SK-N-SH (cell line): ENCODE data around the gene SPINK4. TPM values are rescaled to one million over a fixed set of nuclear protein-coding genes. Genes with fewer than 3 reads are reported as not detected.

Experiments
- CTCF ChIA-PET: fragments of 300-600, 350-600 bp; formaldehyde crosslinking; extraction: SDS; loops from one replicate; lab custom pipeline; 2021; lab: Yijun Ruan, JAX
- POLR2A ChIA-PET: fragments of 350-600 bp; sonication (Branson Sonifier 250); formaldehyde crosslinking; extraction: SDS; loops from one replicate; lab custom pipeline; 2020; ENCODE audit warnings: antibody characterized with exemption, inconsistent platforms; lab: Yijun Ruan, JAX
- DNase-seq: peaks from one replicate; pipeline ENCODE4 v3.0.0; 2012
- H2AFZ ChIP-seq: fragments of 200-600 bp; sonication (generic); 2 replicates; pipeline ENCODE4 v1.8.1; 2016; ENCODE audit warnings: antibody characterized with exemption, mild to moderate bottlenecking, low read depth
- H3F3A ChIP-seq: fragments of 200-600 bp; sonication (generic); replicated peaks from 2 replicates; pipeline ENCODE3; 2016; ENCODE audit warnings: antibody characterized with exemption, mild to moderate bottlenecking; ENCODE audit not compliant: insufficient read depth
- H3K27ac ChIP-seq, 2 experiments: fragments of 200-500 bp in 1 of 2; fragments of 200-600 bp in 1 of 2; sonication (Bioruptor generic) in 1 of 2; sonication (generic), shearing (Covaris generic) in 1 of 2; 2 replicates each; pipeline versions ENCODE4 v1.5.1 to v1.6.1; 2014 to 2016; ENCODE audit warnings: low read depth in 2 of 2, inconsistent platforms in 1 of 2, low read length in 1 of 2, mild to moderate bottlenecking in 1 of 2, mixed read lengths in 1 of 2
- H3K27me3 ChIP-seq: fragments of 200-600 bp; sonication (generic), shearing (Covaris generic); 2 replicates; pipeline ENCODE4 v1.6.1; 2016; ENCODE audit warnings: mixed run types; ENCODE audit not compliant: insufficient read depth
- H3K36me3 ChIP-seq, 2 experiments: fragments of 200-500 bp in 1 of 2; fragments of 200-600 bp in 1 of 2; sonication (Bioruptor generic) in 1 of 2; sonication (generic) in 1 of 2; replicated peaks in 1 of 2; 2 replicates each; pipeline versions ENCODE3 to v1.5.1; 2014 to 2016; ENCODE audit warnings: low read length in 1 of 2, mild to moderate bottlenecking in 1 of 2; ENCODE audit not compliant: insufficient read depth in 2 of 2, control insufficient read depth in 1 of 2
- H3K4me1 ChIP-seq, 2 experiments: fragments of 200-500 bp in 1 of 2; fragments of 200-600 bp in 1 of 2; sonication (Bioruptor generic) in 1 of 2; sonication (generic), shearing (Covaris generic) in 1 of 2; 2 replicates each; pipeline versions ENCODE4 v1.5.1 to v1.6.1; 2014 to 2016; ENCODE audit warnings: low read depth in 1 of 2, low read length in 1 of 2, mixed run types in 1 of 2; ENCODE audit not compliant: insufficient read depth in 2 of 2, control insufficient read depth in 1 of 2
- H3K4me2 ChIP-seq: fragments of 200-600 bp; sonication (generic), shearing (Covaris generic); 2 replicates; pipeline ENCODE4 v1.6.1; 2017; ENCODE audit warnings: mixed run types
- H3K4me3 ChIP-seq, 2 experiments: fragments of 200-500 bp in 1 of 2; fragments of 200-600 bp in 1 of 2; sonication (Bioruptor generic) in 1 of 2; sonication (generic), shearing (Covaris generic) in 1 of 2; 2 replicates each; pipeline versions ENCODE4 v1.5.1 to v1.8.1; 2014 to 2016; ENCODE audit warnings: low read depth in 2 of 2, inconsistent platforms in 1 of 2, low read length in 1 of 2, mild to moderate bottlenecking in 1 of 2, mixed read lengths in 1 of 2, moderate library complexity in 1 of 2
- H3K79me2 ChIP-seq: fragments of 200-600 bp; sonication (generic); 2 replicates; pipeline ENCODE4 v1.8.1; 2017; ENCODE audit warnings: mild to moderate bottlenecking; ENCODE audit not compliant: insufficient read depth
- H3K9ac ChIP-seq: fragments of 200-600 bp; sonication (generic); 2 replicates; pipeline ENCODE4 v1.6.1; 2017; ENCODE audit warnings: mixed run types
- H3K9me2 ChIP-seq: fragments of 200-600 bp; sonication (generic); 2 replicates; pipeline ENCODE4 v1.6.1; 2017; ENCODE audit warnings: mixed run types
- H3K9me3 ChIP-seq: fragments of 200-600 bp; sonication (generic); 2 replicates; pipeline ENCODE4 v1.6.1; 2017; ENCODE audit warnings: mixed run types, mild to moderate bottlenecking, moderate library complexity
- H4K20me1 ChIP-seq: fragments of 200-600 bp; sonication (generic); 2 replicates; pipeline ENCODE4 v1.6.1; 2017; ENCODE audit warnings: mild to moderate bottlenecking, mixed run types; ENCODE audit not compliant: insufficient read depth
- CHD2 ChIP-seq: fragments of 150-350 bp; IDR thresholded peaks from 2 replicates; pipeline ENCODE4 v1.6.1; 2018; ENCODE audit warnings: low read length; ENCODE audit not compliant: partially characterized antibody
- EP300 ChIP-seq, 2 experiments: IDR thresholded peaks; 2 replicates each; pipeline versions ENCODE4 v1.4.0 to v1.6.1; 2012; ENCODE audit warnings: borderline replicate concordance in 1 of 2, low read depth in 1 of 2, low read length in 1 of 2
- FOXJ3 ChIP-seq: sonication (generic); formaldehyde crosslinking; IDR thresholded peaks from 2 replicates; pipeline ENCODE4 v1.5.1; 2020; ENCODE audit warnings: mild to moderate bottlenecking, missing genetic modification reagents
- FOXM1 ChIP-seq: IDR thresholded peaks from 2 replicates; pipeline ENCODE4 v1.4.0; 2012; ENCODE audit warnings: low read depth, mild to moderate bottlenecking
- JUND ChIP-seq: IDR thresholded peaks from 2 replicates; pipeline ENCODE4 v1.4.0; 2012
- MXI1 ChIP-seq: IDR thresholded peaks from 2 replicates; pipeline ENCODE4 v1.6.1; 2012; ENCODE audit warnings: mild to moderate bottlenecking, low read depth, low read length, improper control_type of control experiment
- POLR2AphosphoS5 ChIP-seq: IDR thresholded peaks from 2 replicates; pipeline ENCODE4 v1.6.1; 2012; ENCODE audit warnings: low read depth, low read length
- RAD21 ChIP-seq: IDR thresholded peaks from 2 replicates; pipeline ENCODE4 v1.6.1; 2012; ENCODE audit warnings: mild to moderate bottlenecking, low read length
- RCOR1 ChIP-seq: fragments of 150-350 bp; IDR thresholded peaks from 2 replicates; pipeline ENCODE4 v1.6.1; 2017; ENCODE audit warnings: antibody characterized with exemption, low read length
- SIN3A ChIP-seq: IDR thresholded peaks from 2 replicates; pipeline ENCODE4 v1.6.1; 2012; ENCODE audit warnings: low read depth, mild to moderate bottlenecking, low read length, moderate library complexity, borderline replicate concordance
- TAF1 ChIP-seq: IDR thresholded peaks from 2 replicates; pipeline ENCODE4 v1.6.1; 2012; ENCODE audit warnings: low read depth, mild to moderate bottlenecking, low read length, moderate library complexity, borderline replicate concordance
- TEAD4 ChIP-seq: IDR thresholded peaks from 2 replicates; pipeline ENCODE4 v1.4.0; 2012; ENCODE audit warnings: mild to moderate bottlenecking, borderline replicate concordance; ENCODE audit not compliant: insufficient read depth
- YY1 ChIP-seq: IDR thresholded peaks from 2 replicates; pipeline ENCODE4 v1.4.0; 2012; ENCODE audit warnings: low read depth, mild to moderate bottlenecking
- WGBS: methylation state at CpG from one replicate; pipeline ENCODE4 v1.1.6; 2017; ENCODE audit warnings: low lambda C conversion rate; 5-methylcytosine and 5-hydroxymethylcytosine counted together
- polyA plus RNA-seq, 3 experiments: library from polyadenylated mRNA; depleted of rRNA; stranded (reverse); fragments of >200 nt; gene quantifications; 2 replicates each; pipeline ENCODE4 v1.2.3, GENCODE V29; 2012
- TF ChIP-seq, protein P1 (sequence below): IDR thresholded peaks from 2 replicates; pipeline ENCODE4; 2012
- TF ChIP-seq, protein P2 (sequence below): IDR thresholded peaks from 2 replicates; pipeline ENCODE4 v1.4.0; 2012; ENCODE audit warnings: low read depth, borderline replicate concordance
- TF ChIP-seq, protein P3 (sequence below): IDR thresholded peaks from 2 replicates; pipeline ENCODE4 v1.4.0; 2012; ENCODE audit warnings: low read depth, borderline replicate concordance
- TF ChIP-seq, protein P4 (sequence below): IDR thresholded peaks from 2 replicates; pipeline ENCODE4 v1.6.1; 2012; ENCODE audit warnings: mild to moderate bottlenecking, low read depth, low read length, moderate library complexity

The SPINK4 gene
- polyA plus RNA-seq, 1 of the 3 experiments (the other 2 are of a cell fraction), result not detected

DNA sequence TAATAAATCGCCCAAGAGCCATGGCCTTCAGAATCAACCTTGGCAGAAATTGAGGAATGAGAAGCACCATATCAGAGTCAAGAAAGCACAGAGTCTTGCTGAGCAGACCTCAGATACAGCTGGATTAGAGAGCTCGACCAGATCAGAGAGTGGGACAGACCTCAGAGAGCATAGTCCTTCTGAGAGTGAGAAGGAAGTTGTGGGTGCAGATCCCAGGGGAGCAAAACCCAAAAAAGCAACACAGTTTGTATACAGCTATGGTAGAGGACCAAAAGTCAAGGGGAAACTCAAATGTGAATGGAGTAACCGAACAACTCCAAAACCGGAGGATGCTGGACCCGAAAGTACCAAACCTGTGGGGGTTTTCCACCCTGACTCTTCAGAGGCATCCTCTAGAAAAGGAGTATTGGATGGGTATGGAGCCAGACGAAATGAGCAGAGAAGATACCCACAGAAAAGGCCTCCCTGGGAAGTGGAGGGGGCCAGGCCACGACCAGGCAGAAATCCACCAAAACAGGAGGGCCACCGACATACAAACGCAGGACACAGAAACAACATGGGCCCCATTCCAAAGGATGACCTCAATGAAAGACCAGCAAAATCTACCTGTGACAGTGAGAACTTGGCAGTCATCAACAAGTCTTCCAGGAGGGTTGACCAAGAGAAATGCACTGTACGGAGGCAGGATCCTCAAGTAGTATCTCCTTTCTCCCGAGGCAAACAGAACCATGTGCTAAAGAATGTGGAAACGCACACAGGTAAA lies 54.9 kb downstream of the SPINK4 start:
- Histone ChIP-seq H3K4me2 (no peak overlapping the region), H3K9me2 (no peaks in the 10 kb centered on the region), H3K4me1 (peaks cover 4 to 11% of the 10 kb centered on the region in 2 experiments; a peak in 3 of 4 replicates), H3K79me2 (peaks cover 95% of the 10 kb centered on the region), H3K27me3 (no peaks in the 10 kb centered on the region), H2AFZ (no peak overlapping the region), H3K36me3 (peaks cover 67 to 74% of the 10 kb centered on the region in 2 experiments), H4K20me1 (no peaks in the 10 kb centered on the region), H3K9me3 (no peaks in the 10 kb centered on the region), H3K27ac (no peak overlapping the region; a peak in 1 of 4 replicates), H3F3A (peaks cover 3% of the 10 kb centered on the region), H3K9ac (no peak overlapping the region), H3K4me3 (no peak overlapping the region)
- ChIA-PET CTCF (no interaction called here), POLR2A (no interaction called here)
- 90% methylated on average over 12 of the region's 12 CpGs for WGBS
- no peak for DNase-seq
- TF ChIP-seq, protein P1, sequence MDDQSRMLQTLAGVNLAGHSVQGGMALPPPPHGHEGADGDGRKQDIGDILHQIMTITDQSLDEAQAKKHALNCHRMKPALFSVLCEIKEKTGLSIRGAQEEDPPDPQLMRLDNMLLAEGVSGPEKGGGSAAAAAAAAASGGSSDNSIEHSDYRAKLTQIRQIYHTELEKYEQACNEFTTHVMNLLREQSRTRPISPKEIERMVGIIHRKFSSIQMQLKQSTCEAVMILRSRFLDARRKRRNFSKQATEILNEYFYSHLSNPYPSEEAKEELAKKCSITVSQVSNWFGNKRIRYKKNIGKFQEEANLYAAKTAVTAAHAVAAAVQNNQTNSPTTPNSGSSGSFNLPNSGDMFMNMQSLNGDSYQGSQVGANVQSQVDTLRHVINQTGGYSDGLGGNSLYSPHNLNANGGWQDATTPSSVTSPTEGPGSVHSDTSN, result no peak
- TF ChIP-seq MXI1 (no peak), EP300 (IDR thresholded peaks at IDR 0.05; ENCODE audit: borderline replicate concordance in 1 of 2, low read depth in 1 of 2, low read length in 1 of 2) (no peak), FOXM1 (no peak), JUND (no peak), RCOR1 (no peak), TEAD4 (no peak), YY1 (no peak), RAD21 (no peak), POLR2AphosphoS5 (no peak), FOXJ3 (CRISPR knock-in tag) (no peak), SIN3A (no peak), TAF1 (no peak), CHD2 (no peak)
- TF ChIP-seq, protein P2, sequence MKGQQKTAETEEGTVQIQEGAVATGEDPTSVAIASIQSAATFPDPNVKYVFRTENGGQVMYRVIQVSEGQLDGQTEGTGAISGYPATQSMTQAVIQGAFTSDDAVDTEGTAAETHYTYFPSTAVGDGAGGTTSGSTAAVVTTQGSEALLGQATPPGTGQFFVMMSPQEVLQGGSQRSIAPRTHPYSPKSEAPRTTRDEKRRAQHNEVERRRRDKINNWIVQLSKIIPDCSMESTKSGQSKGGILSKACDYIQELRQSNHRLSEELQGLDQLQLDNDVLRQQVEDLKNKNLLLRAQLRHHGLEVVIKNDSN, result no peak
- TF ChIP-seq, protein P3, sequence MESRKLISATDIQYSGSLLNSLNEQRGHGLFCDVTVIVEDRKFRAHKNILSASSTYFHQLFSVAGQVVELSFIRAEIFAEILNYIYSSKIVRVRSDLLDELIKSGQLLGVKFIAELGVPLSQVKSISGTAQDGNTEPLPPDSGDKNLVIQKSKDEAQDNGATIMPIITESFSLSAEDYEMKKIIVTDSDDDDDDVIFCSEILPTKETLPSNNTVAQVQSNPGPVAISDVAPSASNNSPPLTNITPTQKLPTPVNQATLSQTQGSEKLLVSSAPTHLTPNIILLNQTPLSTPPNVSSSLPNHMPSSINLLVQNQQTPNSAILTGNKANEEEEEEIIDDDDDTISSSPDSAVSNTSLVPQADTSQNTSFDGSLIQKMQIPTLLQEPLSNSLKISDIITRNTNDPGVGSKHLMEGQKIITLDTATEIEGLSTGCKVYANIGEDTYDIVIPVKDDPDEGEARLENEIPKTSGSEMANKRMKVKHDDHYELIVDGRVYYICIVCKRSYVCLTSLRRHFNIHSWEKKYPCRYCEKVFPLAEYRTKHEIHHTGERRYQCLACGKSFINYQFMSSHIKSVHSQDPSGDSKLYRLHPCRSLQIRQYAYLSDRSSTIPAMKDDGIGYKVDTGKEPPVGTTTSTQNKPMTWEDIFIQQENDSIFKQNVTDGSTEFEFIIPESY, result no peak
- TF ChIP-seq, protein P4, sequence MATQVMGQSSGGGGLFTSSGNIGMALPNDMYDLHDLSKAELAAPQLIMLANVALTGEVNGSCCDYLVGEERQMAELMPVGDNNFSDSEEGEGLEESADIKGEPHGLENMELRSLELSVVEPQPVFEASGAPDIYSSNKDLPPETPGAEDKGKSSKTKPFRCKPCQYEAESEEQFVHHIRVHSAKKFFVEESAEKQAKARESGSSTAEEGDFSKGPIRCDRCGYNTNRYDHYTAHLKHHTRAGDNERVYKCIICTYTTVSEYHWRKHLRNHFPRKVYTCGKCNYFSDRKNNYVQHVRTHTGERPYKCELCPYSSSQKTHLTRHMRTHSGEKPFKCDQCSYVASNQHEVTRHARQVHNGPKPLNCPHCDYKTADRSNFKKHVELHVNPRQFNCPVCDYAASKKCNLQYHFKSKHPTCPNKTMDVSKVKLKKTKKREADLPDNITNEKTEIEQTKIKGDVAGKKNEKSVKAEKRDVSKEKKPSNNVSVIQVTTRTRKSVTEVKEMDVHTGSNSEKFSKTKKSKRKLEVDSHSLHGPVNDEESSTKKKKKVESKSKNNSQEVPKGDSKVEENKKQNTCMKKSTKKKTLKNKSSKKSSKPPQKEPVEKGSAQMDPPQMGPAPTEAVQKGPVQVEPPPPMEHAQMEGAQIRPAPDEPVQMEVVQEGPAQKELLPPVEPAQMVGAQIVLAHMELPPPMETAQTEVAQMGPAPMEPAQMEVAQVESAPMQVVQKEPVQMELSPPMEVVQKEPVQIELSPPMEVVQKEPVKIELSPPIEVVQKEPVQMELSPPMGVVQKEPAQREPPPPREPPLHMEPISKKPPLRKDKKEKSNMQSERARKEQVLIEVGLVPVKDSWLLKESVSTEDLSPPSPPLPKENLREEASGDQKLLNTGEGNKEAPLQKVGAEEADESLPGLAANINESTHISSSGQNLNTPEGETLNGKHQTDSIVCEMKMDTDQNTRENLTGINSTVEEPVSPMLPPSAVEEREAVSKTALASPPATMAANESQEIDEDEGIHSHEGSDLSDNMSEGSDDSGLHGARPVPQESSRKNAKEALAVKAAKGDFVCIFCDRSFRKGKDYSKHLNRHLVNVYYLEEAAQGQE, result no peak
